ENCODE data around the gene UHRF1. TPM values are rescaled to one million over a fixed set of nuclear protein-coding genes. Genes with fewer than 3 reads are reported as not detected.
"Not testable (repeated sequence)": the region's sequence is repeated elsewhere in the genome, so short reads cannot be mapped to it uniquely, and the experiment has no call there.

Gene UHRF1
- total and polyA plus RNA-seq, 2 of the 4 experiments (the other 2 are of a cell fraction): 47.4 to 57.4 TPM

GRCh38 chr19:4975601-4976000, 66.3 kb downstream of the UHRF1 start:
- H2BK5ac ChIP-seq (ENCODE audit: low read depth, low read length, poor library complexity, severe bottlenecking); H3K56ac ChIP-seq (ENCODE audit: extremely low read depth, insufficient read depth, low read length); ATAC-seq (ENCODE audit: low read depth); dilution Hi-C loops (cut with HindIII; ENCODE audit: low sequenced_read_pairs, unreplicated experiment); intact Hi-C loops (cut with micrococcal nuclease); H4K8ac ChIP-seq (ENCODE audit: low read depth in 2 of 2, low read length in 2 of 2); DNase-seq; H2AK5ac ChIP-seq (ENCODE audit: low read depth, low read length); H3K4me3 ChIP-seq (ENCODE audit: insufficient read depth, low read depth, low read length); H4K91ac ChIP-seq (ENCODE audit: insufficient read depth, low read depth, low read length); H3K27me3 ChIP-seq (ENCODE audit: control insufficient read depth, insufficient read depth, low read length); H3K9ac ChIP-seq (ENCODE audit: low read depth, low read length); H3K4me2 ChIP-seq (ENCODE audit: low read depth, low read length); H2BK20ac ChIP-seq (ENCODE audit: low read depth, low read length); H4K5ac ChIP-seq (ENCODE audit: low read depth, low read length); H3K23ac ChIP-seq (ENCODE audit: low read depth, low read length); H3K18ac ChIP-seq (ENCODE audit: low read depth, low read length); in situ Hi-C loops (cut with MboI; ENCODE audit: low sequenced_read_pairs); BruUV-seq (replicated peaks); H2BK120ac ChIP-seq (ENCODE audit: low read depth, low read length); H2AFZ ChIP-seq (replicated peaks; ENCODE audit: low read length, poor library complexity); H2AK9ac ChIP-seq (replicated peaks; ENCODE audit: low read depth, low read length, poor library complexity); H2BK15ac ChIP-seq (ENCODE audit: low read depth, low read length); H3K9me3 ChIP-seq (ENCODE audit: control insufficient read depth, insufficient read depth, low read length); H3K14ac ChIP-seq (replicated peaks; ENCODE audit: low read depth, low read length); H3K36me3 ChIP-seq (ENCODE audit: control insufficient read depth, insufficient read depth, low read length); POLR2A ChIA-PET (ENCODE audit: unreplicated experiment): not testable (repeated sequence)
- Histone ChIP-seq H3K4me1 (ENCODE audit: control insufficient read depth, insufficient read depth, low read length) (peaks cover 44% of the 10 kb centered on the region), H3K9me1 (ENCODE audit: insufficient read depth, low read length) (peaks cover 26% of the 10 kb centered on the region), H4K20me1 (ENCODE audit: insufficient read depth, low read length) (peaks cover 83% of the 10 kb centered on the region), H3K79me1 (ENCODE audit: low read depth in 1 of 2, low read length in 2 of 2) (peaks cover 10 to 80% of the 10 kb centered on the region in 2 experiments; a peak in 3 of 4 replicates), H3K27ac (ENCODE audit: insufficient read depth, low read length) (peak overlapping the region; percentile 17; the same call in 1 of the 2 replicates), H3K4ac (ENCODE audit: low read depth, low read length) (0 out of 2 replicates have a peak overlapping the region, but pooled peaks have one; percentile 85)
- TF ChIP-seq CEBPB (IDR thresholded peaks at IDR 0.05; ENCODE audit: low read depth, low read length): 0 out of 2 replicates have a peak, but pooled peaks have one; percentile 6
- CTCF ChIA-PET: interaction anchor here (0.6 to 1.0 kb wide), 2 partner anchors 26 to 30 kb away, joined by 4 to 6 read pairs; no protein-coding TSS in a partner anchor
- no CpG with 5 or more reads among the region's 13 CpGs for WGBS, 2 experiments (ENCODE audit: extremely low coverage in 2 of 2, insufficient read length in 1 of 2)
